Activated CD4-positive, CD25-positive, alpha-beta regulatory T cell (primary cell): ENCODE measurements around the gene ATG9B.

Source experiments
- DNase-seq, 4 experiments: peaks; one replicate each; lab custom pipeline; 2025; lab: John Stamatoyannopoulos, UW

The ATG9B gene

GRCh38 chr7:150999001-150999400 is 25.3 kb downstream of the ATG9B start:
- DNase-seq, result no peak

DNA sequence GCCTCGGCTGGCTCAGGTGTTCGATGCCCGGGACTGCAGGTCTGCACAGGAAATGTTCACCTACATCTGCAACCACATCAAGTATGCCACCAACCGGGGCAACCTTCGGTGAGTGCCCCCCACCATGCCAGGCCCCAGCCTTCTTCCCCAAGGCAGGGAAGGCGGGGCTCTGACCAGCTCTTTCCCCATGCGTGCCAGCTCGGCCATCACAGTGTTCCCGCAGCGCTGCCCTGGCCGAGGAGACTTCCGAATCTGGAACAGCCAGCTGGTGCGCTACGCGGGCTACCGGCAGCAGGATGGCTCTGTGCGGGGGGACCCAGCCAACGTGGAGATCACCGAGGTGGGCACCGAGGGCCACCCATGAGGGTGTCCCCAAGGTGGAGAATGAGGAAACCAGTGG is 26.0 kb downstream of the ATG9B start:
- no peak for DNase-seq

DNA sequence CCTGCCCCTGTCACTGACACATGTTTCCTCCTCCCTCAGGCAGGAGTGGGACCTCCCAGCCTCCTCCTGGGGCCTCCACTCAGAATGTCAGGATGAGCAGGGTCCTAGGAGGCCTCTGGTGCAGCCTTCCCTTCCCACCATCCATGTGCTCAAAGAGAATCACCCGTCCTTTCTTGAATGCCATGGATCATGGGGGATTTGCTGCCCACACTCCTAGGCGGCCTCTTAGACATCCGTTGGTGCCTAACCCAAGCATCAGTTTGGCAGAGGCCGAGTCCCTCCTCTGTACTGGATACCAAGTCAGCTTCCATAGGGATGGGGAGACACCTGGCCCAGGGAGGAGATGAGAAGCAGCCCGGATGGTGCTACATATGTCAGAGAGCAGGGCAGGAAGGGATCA is 26.5 kb downstream of the ATG9B start:
- no peak for DNase-seq

DNA sequence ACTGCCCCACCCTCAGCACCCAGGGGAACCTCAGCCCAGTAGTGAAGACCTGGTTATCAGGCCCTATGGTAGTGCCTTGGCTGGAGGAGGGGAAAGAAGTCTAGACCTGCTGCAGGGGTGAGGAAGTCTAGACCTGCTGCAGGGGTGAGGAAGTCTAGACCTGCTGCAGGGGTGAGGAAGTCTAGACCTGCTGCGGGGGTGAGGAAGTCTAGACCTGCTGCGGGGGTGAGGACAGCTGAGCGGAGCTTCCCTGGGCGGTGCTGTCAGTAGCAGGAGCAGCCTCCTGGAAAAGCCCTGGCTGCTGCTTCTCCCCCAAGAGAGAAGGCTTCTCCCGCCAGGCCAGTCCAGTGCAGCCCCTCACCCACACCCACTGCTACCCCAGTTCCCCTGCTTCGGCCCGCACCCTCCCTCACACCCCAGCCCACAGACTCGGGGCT is 27.2 kb downstream of the ATG9B start:
- DNase-seq, result no peak

DNA sequence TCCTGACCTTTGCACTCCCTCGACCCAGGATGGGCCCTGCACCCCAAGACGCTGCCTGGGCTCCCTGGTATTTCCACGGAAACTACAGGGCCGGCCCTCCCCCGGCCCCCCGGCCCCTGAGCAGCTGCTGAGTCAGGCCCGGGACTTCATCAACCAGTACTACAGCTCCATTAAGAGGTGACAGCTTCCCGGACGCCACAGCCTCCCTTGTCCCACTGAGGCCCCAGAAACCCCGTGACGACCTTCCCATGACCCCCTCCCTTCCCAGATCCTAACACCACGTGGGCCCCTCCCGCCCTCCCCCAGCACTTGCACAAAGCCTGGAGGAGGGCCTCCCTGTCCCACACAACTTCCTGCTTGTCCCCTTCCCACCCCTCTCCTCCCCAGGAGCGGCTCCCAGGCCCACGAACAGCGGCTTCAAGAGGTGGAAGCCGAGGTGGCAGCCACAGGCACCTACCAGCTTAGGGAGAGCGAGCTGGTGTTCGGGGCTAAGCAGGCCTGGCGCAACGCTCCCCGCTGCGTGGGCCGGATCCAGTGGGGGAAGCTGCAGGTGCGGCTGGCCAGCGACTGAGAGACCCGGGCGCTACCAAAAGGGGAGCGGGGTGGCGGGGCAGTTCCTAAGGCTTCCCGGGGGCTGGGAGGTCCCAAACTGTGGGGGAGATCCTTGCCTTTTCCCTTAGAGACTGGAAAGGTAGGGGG is 27.8 kb downstream of the ATG9B start:
- no peak for DNase-seq

DNA sequence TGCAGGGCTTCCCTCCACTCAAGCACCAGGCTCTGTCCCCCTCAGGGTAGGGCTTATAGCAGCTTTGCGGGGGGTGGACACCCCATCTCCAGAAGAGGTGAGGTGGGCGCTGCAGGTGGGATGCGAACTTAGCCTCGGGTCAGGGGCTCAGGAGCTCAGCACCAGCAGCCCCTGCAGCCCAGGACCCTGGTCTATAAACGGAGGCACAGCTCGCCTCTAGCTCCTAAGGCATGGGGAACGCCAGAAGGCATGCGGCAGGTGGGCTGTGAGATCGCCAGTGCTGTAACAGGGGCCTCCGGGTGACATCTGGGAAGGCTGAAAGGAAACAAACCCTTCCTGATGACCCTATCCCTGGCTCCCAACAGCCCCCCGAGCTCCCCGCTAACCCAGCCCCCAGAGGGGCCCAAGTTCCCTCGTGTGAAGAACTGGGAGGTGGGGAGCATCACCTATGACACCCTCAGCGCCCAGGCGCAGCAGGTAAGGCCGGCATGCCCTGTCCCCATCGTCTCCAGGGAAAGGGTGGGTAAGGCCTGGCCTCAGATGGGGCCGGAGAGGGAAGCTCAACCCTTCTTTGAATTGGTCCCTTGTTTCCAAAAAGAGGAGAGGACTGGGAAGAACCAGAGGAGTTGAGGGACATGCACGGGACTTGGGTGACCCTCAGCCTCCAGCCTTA is 29.3 kb downstream of the ATG9B start:
- no peak for DNase-seq

DNA sequence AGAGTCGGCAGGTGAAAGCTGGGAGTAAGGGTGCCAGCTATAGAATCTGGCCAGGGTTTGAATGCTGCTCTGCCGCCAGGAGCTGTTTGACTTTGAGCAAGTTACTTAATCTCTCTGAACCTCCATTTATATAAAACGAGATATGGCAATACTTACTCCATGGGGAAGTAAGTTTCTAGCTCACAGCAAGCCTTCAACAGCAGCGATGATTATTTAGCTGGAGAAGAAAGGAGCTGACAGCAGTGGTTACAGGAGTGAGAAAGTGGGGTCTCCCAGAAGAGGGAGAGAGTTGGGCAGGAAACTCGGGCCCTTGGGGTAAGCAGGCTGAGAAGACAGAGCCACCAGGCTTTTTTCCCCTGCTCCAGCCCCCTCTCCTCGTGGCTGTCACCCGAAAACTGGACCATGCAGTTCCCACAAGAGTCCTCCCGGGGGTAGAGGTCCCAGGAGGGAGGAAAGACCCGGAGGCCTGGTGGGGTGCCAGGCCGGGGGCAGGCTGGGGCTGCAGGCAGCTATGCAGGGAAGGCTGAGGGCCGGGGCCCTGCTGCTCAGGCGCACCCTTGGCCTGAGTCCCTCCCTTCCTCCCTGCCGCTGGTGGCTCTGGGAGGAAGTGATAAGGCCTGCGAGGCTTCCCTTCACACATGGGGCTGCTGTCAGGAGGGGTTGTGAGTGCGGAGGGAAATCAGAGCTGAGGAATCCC is 30.0 kb downstream of the ATG9B start:
- DNase-seq, result no peak

DNA sequence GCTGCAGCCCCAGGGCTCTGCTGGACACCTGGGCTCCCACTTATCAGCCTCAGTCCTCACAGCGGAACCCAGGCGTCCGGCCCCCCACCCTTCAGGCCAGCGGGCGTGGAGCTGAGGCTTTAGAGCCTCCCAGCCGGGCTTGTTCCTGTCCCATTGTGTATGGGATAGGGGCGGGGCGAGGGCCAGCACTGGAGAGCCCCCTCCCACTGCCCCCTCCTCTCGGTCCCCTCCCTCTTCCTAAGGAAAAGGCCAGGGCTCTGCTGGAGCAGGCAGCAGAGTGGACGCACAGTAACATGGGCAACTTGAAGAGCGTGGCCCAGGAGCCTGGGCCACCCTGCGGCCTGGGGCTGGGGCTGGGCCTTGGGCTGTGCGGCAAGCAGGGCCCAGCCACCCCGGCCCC is 30.8 kb downstream of the ATG9B start:
- no peak for DNase-seq

GRCh38 chr7:150992833-150993302 is 31.4 kb downstream of the ATG9B start:
- no peak for DNase-seq

DNA sequence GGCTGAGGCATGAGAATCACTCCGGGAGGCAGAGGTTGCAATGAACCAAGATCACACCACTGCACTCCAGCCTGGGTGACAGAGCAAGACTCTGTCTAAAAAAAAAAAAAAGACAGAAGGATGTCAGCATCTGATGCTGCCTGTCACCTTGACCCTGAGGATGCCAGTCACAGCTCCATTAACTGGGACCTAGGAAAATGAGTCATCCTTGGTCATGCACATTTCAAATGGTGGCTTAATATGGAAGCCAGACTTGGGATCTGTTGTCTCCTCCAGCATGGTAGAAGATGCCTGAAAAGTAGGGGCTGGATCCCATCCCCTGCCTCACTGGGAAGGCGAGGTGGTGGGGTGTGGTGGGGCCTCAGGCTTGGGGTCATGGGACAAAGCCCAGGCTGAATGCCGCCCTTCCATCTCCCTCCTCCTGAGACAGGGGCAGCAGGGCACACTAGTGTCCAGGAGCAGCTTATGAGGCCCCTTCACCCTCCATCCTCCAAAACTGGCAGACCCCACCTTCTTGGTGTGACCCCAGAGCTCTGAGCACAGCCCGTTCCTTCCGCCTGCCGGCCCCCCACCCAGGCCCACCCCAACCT is 32.1 kb downstream of the ATG9B start:
- DNase-seq, result no peak

- DNase-seq, result no peak
Measured at GRCh38 chr7:150990416-150991186, 33.7 kb downstream of the ATG9B start, which contains the start of gene NOS3. Gene NOS3 (plus strand): TSS chr7:150991017. CDS start chr7:150993804, 2,787 bp downstream.

GRCh38 chr7:150989456-150989855 is 34.8 kb downstream of the ATG9B start:
- no peak for DNase-seq

DNA sequence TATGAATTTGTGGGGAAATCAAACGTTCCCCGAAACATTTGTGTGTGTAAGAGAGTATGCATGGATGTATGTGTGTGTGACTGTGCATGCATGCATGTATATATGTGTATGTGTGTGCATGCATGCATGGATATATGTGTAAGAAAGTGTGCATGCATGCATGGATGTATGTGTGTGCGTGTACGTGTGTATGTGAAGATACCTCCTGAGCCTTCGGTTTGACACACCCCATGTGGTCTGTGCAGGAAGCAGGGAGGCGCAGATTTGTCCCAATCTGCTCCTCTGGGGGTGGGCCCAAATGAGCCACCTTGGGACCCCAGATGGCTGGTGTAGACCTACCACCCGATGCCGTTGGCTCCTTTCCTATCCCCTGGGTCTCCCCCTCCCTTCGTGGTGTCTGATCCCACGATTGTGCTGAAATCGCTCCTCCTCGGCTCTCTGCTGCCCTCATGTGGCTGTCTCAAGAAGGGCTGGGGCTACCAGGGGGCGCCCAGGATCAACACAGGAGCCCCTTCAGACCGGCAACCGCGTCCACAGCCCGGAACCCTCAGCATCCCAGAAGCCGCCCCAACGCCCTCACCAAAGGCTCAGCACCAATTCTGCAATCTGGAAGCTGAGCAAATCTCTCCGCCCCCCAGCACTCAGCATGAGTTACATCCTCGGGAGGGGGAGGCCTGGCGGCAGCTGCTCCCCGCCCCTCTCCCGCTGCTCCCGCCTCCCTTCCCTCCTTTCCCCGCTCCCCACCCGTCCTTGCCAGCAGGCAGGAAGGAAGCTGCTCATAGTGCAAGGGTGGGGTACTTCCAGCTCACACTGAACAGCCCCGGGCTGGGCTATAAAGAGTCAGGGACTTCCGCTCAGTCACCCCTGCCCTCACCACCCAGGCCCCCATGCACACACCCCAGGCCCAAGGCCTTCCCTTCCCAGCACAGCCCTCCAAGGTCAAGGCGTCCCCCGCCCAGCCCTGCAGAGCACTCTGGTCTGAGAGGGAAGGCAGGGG is 35.8 kb downstream of the ATG9B start:
- peak; percentile 26 to 56 (median 34) for DNase-seq

- no peak for DNase-seq
Measured at GRCh38 chr7:150986556-150986955, 37.7 kb downstream of the ATG9B start.

DNA sequence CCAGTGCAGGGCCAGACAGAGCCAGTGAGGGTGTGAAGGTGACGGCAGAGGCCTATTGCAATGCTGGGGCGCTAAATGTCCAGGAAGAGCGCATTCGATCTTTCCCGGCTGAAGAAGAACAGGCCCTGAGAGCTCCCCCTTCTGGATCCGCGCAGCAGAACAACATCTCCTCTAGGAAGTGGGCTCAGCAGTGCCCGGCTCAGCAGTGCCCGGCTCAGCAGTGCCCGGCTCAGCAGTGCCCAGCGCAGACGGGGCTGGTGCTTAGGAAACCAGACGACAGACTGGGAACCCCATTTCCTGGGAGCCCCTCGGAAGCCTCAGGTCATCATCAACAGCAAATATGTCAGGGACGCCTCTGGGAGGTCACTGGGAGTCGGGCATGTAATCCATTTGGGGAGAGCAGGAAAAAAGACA is 38.2 kb downstream of the ATG9B start:
- peak in 2 of 4 experiments; percentile 20 to 40 for DNase-seq

GRCh38 chr7:150983893-150984368 is 40.4 kb downstream of the ATG9B start:
- no peak for DNase-seq

DNA sequence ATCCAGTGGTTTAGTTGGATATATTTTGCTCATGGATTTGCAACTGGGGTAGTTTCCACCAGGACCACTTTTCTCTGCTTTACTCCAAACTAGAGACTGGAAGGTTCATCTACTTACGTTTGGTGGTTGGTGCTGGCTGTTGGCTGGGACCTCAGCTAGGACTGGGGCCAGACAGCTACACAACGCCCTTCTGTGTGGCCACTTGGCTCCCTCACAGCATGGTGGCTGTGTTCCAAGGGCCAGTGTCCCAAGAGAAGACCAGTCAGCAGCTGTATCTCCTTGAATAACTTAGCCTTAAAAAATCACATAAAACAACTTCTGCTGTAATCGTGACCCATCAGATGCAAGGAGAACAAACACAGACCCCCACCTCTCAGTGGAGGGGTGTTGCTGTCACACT is 41.9 kb downstream of the ATG9B start:
- no peak for DNase-seq

- no peak for DNase-seq
Measured at GRCh38 chr7:150981644-150982043, 42.6 kb downstream of the ATG9B start.

DNA sequence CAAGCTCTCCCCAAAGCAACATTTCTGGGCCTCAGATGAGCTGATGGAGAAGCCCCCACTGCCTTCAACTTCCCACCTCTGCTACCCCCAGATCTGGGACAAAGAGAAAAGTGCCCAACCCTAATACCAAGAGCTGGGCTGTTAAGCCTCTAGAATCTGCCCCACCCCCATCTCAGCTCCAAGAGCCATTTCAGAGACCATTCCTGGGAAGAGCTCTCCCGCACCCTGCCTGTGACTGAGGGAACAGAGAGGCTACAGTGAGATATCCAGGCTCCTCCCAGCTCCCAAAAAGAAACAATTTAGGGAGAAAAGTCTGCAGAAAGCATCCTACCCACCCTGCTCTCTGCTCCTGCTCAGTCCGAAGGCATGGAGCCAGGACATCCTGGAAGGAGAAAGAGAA is 43.6 kb downstream of the ATG9B start:
- no peak for DNase-seq

- no peak for DNase-seq
Measured at GRCh38 chr7:150979713-150980390, 44.4 kb downstream of the ATG9B start.
